ENCODE data around the gene UNC13A. TPM values are rescaled to one million over a fixed set of nuclear protein-coding genes. Genes with fewer than 3 reads are reported as not detected.

The UNC13A gene
- total RNA-seq, 1 experiment from 2014 or later, result 22.2 TPM

DNA sequence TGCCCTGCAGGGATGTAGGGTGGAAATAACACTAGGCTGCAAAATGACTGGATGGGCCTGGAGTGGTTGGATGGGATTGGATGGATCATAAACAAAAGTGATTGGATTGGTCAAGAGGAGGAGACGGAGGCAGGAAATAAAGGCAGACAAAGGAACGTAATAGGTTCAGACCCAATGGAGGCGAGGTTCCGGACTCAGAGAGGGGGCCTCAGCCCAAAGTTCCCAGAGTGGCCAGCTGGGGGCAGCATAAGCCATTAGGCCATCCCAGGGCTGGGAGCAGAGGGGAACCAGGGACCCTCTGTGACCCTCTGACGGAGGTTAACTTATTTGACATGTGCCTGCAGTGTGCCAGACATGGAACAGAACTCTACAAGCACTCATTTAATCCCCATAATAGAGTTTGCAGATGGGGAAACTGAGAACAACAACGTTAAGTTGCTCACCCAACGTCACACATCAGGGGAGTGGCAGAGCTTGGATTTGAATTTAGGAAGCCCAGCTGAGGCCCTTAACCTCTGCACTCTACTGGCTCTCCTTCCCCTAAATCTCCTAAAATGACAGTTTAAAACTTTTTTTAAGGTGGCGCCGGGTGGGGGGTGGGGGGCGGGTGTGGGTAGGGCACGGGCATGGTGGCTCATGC is 15.8 kb upstream of the UNC13A start:
- Histone ChIP-seq H3K56ac (ENCODE audit: insufficient read length, low read depth, low read length) (no peak overlapping the region), H3K79me1 (ENCODE audit: insufficient read depth, low read depth, low read length, poor library complexity, severe bottlenecking) (no peaks in the 10 kb centered on the region), H3K4ac (ENCODE audit: low read depth, low read length) (no peak overlapping the region), H3T11ph (ENCODE audit: low read length) (no peak overlapping the region), H3K23ac (ENCODE audit: insufficient read length, low read depth, low read length) (no peak overlapping the region), H2BK20ac (ENCODE audit: low read depth, low read length, poor library complexity, severe bottlenecking) (no peak overlapping the region), H3K4me2 (ENCODE audit: insufficient read depth, insufficient read length, low read length) (no peak overlapping the region), H2BK15ac (ENCODE audit: low read depth, low read length) (no peak overlapping the region), H3K18ac (ENCODE audit: insufficient read length, low read depth, low read length) (no peak overlapping the region), H4K8ac (replicated peaks; ENCODE audit: insufficient read length, low read depth, low read length) (no peak overlapping the region), H2AK5ac (ENCODE audit: insufficient read length, low read length) (no peak overlapping the region), H2BK12ac (ENCODE audit: insufficient read length, low read depth, low read length) (no peak overlapping the region), H3K9me3 (ENCODE audit: control insufficient read depth, low read depth, low read length) (no peaks in the 10 kb centered on the region), H3K27me3 (ENCODE audit: insufficient read depth, low read length) (no peaks in the 10 kb centered on the region), H3K79me2 (ENCODE audit: insufficient read depth, low read length) (no peaks in the 10 kb centered on the region), H3K14ac (ENCODE audit: insufficient read depth, low read length) (no peak overlapping the region), H4K20me1 (ENCODE audit: control insufficient read depth, insufficient read depth, insufficient read length) (peaks cover 3% of the 10 kb centered on the region), H3K27ac (ENCODE audit: insufficient read length, low read depth, low read length) (no peak overlapping the region), H2BK120ac (ENCODE audit: low read depth, low read length, poor library complexity, severe bottlenecking) (no peak overlapping the region), H2BK5ac (ENCODE audit: insufficient read length, low read length) (no peak overlapping the region), H4K5ac (ENCODE audit: insufficient read length, low read depth, low read length) (no peak overlapping the region), H3K9ac (ENCODE audit: extremely low read depth, insufficient read length, low read length) (no peak overlapping the region), H4K91ac (ENCODE audit: insufficient read length, low read depth, low read length) (no peak overlapping the region), H2AFZ (ENCODE audit: low read length) (no peak overlapping the region), H3K23me2 (ENCODE audit: insufficient read length, low read depth, low read length, poor library complexity, severe bottlenecking) (no peaks in the 10 kb centered on the region), H3K4me1 (ENCODE audit: insufficient read depth, low read length) (no peaks in the 10 kb centered on the region)
- Mint-ChIP-seq H3K9me3 (no peaks in the 10 kb centered on the region; a peak in 1 of 5 replicates), H3K36me3 (ENCODE audit: insufficient read depth in 1 of 3, low read depth in 3 of 3) (no peaks in the 10 kb centered on the region), H3K27me3 (ENCODE audit: low read depth) (peaks cover 21% of the 10 kb centered on the region), H3K27ac (no peak overlapping the region), H3K4me3 (no peak overlapping the region; a peak in 1 of 5 replicates), H3K4me1 (peaks cover 0 to 9% of the 10 kb centered on the region in 2 experiments; a peak in 2 of 4 replicates)
- TF ChIP-seq, protein P1, sequence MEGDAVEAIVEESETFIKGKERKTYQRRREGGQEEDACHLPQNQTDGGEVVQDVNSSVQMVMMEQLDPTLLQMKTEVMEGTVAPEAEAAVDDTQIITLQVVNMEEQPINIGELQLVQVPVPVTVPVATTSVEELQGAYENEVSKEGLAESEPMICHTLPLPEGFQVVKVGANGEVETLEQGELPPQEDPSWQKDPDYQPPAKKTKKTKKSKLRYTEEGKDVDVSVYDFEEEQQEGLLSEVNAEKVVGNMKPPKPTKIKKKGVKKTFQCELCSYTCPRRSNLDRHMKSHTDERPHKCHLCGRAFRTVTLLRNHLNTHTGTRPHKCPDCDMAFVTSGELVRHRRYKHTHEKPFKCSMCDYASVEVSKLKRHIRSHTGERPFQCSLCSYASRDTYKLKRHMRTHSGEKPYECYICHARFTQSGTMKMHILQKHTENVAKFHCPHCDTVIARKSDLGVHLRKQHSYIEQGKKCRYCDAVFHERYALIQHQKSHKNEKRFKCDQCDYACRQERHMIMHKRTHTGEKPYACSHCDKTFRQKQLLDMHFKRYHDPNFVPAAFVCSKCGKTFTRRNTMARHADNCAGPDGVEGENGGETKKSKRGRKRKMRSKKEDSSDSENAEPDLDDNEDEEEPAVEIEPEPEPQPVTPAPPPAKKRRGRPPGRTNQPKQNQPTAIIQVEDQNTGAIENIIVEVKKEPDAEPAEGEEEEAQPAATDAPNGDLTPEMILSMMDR (conservative IDR thresholded peaks at IDR 0.05), result peak; percentile 95
- DNase-seq, result peak; percentile 82
- no CpG with 5 or more reads among the region's 11 CpGs for WGBS (ENCODE audit: extremely low coverage, insufficient read length, low lambda C conversion rate)

Data from H9 (cell line).